22Rv1 (cell line): ENCODE results near the gene SEMA3C.

Experiments
- ZFX ChIP-seq: fragments of 450-650 bp; IDR thresholded peaks from 2 replicates; pipeline ENCODE4 v1.6.1; 2017; ENCODE audit warnings: antibody characterized with exemption, borderline replicate concordance
- TF ChIP-seq, protein P1 (sequence below): fragments of 450-650 bp; IDR thresholded peaks from 2 replicates; pipeline ENCODE4 v1.5.1; 2017; ENCODE audit warnings: mild to moderate bottlenecking

- TF ChIP-seq, protein P1, sequence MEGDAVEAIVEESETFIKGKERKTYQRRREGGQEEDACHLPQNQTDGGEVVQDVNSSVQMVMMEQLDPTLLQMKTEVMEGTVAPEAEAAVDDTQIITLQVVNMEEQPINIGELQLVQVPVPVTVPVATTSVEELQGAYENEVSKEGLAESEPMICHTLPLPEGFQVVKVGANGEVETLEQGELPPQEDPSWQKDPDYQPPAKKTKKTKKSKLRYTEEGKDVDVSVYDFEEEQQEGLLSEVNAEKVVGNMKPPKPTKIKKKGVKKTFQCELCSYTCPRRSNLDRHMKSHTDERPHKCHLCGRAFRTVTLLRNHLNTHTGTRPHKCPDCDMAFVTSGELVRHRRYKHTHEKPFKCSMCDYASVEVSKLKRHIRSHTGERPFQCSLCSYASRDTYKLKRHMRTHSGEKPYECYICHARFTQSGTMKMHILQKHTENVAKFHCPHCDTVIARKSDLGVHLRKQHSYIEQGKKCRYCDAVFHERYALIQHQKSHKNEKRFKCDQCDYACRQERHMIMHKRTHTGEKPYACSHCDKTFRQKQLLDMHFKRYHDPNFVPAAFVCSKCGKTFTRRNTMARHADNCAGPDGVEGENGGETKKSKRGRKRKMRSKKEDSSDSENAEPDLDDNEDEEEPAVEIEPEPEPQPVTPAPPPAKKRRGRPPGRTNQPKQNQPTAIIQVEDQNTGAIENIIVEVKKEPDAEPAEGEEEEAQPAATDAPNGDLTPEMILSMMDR, result no peak
- no peak for TF ChIP-seq ZFX
Measured at GRCh38 chr7:80705130-80705781, 213.6 kb downstream of the SEMA3C start.
